Stimulated activated CD8-positive, alpha-beta memory T cell treated with anti-CD3 and anti-CD28 coated beads, Interleukin-12 subunit alpha, Interleukin-12 subunit beta, amount 100 ng/mL, for 4 hours (primary cell): Measurements from ENCODE around the gene MADD.
"Not testable (repeated sequence)": the region's sequence is repeated elsewhere in the genome, so short reads cannot be mapped to it uniquely, and the experiment has no call there.

Source experiments
- DNase-seq: peaks from one replicate; pipeline ENCODE4 v3.0.0-alpha.2; 2020; ENCODE audit warnings: low read depth

MADD gene

GRCh38 chr11:47274495-47275235 is 4.7 kb downstream of the MADD start:
- no peak for DNase-seq

DNA sequence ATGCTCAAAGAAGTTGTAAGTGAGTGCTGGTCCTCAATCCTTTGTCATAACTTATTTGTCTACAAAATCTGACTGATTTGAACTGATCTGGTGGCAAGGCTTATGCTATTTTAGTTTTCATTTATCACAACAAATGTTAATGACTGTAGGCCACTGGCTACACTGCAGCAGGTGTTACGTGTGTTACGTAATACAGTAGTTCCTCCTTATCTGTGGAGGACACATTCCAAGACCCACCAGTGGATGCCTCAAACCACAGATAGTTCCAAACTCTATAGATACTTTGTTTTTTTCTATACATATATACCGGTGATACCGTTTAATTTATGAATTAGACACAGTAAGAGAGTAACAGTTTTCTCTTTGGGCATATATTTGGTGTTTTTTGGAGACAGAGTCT is 7.0 kb downstream of the MADD start:
- DNase-seq: no peak

DNA sequence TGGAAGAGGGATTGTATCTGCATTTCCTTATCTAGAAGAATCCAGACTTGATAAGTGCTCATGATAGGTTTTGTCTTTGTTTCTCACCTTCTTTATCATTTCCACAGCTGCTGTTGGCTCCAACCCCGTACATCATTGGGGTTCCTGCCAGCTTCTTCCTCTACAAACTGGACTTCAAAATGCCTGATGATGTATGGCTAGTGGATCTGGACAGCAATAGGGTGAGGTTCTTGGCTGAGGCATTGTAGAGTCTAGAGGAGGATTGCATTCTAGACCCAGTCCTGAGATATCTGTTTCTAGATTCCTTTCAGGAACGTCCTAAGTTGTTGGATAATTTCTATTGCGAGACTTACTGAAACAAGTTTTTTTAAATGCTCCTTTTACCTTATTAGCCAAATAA is 8.1 kb downstream of the MADD start:
- DNase-seq: no peak

DNA sequence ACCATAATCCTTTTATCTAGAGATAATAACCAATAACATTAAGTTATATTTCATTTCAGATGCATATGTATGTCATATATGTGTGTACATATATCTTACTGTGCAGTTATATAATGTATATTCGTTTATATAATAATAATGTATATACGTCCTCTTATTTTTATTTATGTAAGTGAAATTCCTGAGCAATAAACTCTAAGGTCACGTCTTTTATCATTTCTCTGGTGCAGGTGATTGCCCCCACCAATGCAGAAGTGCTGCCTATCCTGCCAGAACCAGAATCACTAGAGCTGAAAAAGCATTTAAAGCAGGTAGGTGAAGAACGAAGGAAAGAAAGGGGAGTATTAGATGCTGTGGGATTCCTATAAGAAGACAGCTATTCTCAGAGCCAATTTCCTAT is 8.8 kb downstream of the MADD start:
- no peak for DNase-seq

GRCh38 chr11:47280099-47280498 is 10.2 kb downstream of the MADD start:
- DNase-seq: no peak

GRCh38 chr11:47280860-47281259 is 10.9 kb downstream of the MADD start:
- DNase-seq: no peak

- DNase-seq: no peak
These were observed 12.5 kb downstream of the MADD start for GRCh38 chr11:47282462-47282861.

GRCh38 chr11:47284151-47284550 is 14.2 kb downstream of the MADD start:
- no peak for DNase-seq

GRCh38 chr11:47285969-47286770 is 16.2 kb downstream of the MADD start:
- no peak for DNase-seq

DNA sequence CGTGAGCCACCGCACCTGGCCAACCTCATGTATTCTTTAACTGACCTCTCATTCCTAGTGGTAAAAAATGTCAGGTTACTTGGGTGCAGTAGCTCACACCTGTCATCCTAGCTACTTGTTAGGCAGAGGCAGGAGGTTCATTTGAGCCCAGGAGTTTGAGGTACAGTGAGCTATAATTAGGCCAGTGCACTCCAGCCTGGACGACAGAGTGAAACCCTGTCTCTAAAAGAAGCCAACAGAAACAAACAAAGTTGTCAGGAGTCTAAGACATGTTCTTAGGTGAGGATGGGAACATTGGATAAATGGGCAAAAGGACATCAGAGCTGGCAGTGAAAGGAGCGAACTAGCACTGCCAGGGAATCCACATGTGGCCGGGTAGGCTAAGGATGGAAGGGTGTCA is 18.1 kb downstream of the MADD start:
- no peak for DNase-seq

DNA sequence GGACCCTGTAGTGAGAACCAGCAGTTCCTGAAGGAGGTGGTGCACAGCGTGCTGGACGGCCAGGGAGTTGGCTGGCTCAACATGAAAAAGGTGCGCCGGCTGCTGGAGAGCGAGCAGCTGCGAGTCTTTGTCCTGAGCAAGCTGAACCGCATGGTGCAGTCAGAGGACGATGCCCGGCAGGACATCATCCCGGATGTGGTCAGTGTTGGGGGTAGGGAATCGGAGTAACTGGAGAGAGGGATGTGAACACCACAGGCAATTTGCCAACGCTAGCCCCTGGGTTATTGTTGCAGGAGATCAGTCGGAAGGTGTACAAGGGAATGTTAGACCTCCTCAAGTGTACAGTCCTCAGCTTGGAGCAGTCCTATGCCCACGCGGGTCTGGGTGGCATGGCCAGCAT is 19.9 kb downstream of the MADD start:
- no peak for DNase-seq

DNA sequence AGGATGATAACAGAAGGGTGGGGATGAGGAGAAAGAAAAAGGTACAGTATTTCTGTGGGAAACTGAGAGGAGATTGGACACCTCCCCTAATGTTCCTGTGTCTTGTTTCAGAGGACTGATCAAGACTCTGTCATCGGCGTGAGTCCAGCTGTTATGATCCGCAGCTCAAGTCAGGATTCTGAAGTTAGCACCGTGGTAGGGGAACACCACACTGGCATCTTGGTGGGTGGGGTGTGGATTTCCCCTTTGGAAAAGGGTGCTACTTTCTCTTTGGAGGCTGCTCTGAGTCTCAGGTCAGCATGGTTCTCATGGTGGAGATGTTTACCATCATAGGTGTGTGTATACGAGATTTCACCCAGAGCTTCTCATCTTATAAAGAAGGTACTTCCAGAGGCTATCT is 25.5 kb downstream of the MADD start:
- DNase-seq: no peak

DNA sequence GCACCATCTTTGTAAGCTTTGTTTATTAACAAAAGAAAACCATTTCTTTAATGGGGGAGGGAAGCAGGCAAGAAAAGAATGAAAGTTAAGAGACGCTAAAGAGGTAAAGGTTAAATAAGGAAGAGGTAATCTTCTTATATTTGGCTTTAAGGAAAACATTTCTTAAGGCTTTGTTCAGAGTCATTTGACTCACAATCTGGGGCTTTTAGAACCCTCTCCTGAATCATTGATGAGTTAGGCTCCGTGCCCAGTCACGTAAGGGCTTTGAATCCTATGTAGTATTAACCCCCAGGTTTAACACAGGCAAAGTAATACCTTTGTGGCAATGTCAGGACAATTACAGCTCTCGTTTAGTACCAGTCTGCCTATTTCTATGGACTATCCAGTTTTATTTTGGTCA is 26.1 kb downstream of the MADD start:
- no peak for DNase-seq

- DNase-seq: no peak
These were observed 29.1 kb downstream of the MADD start for GRCh38 chr11:47299078-47299477.

GRCh38 chr11:47302853-47303252 is 32.9 kb downstream of the MADD start:
- no peak for DNase-seq

DNA sequence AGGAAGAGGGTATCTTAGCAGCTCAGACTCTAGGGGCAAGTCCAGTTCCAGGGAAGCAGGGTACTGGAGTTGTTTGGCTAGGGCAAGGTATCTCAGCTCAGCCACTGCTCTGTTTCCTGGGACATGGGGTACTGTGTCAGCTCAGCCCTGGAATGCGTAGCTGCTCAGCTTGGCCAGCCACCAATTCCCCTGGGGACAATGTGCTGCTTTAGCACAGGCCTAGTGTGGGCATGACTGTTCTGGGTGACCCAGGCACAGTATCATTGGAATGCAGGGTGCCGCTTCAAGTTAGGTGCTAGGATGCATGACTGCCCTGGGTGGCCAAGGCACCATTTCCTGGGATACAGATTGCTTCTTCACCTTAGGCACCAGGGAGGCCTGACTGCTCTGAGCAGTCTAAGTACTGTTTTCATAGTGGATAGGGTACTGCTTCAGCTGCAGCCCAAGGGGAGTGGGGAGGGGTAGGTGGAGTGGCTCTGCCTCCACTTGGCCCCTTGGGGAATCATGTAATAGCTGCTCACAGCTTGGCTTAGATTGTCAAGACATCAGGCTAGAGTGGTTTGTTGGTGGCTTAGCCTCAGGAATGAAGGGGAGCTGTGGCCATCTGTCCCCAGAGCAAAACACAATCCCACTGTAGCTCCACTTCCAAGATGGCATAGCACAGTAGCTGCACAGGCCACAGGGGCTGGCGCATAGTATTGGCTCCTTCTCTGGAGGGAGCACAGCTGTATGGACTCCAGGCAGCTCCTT is 36.0 kb downstream of the MADD start:
- DNase-seq: no peak

- DNase-seq: no peak
These were observed 36.5 kb downstream of the MADD start for GRCh38 chr11:47306484-47306844.

DNA sequence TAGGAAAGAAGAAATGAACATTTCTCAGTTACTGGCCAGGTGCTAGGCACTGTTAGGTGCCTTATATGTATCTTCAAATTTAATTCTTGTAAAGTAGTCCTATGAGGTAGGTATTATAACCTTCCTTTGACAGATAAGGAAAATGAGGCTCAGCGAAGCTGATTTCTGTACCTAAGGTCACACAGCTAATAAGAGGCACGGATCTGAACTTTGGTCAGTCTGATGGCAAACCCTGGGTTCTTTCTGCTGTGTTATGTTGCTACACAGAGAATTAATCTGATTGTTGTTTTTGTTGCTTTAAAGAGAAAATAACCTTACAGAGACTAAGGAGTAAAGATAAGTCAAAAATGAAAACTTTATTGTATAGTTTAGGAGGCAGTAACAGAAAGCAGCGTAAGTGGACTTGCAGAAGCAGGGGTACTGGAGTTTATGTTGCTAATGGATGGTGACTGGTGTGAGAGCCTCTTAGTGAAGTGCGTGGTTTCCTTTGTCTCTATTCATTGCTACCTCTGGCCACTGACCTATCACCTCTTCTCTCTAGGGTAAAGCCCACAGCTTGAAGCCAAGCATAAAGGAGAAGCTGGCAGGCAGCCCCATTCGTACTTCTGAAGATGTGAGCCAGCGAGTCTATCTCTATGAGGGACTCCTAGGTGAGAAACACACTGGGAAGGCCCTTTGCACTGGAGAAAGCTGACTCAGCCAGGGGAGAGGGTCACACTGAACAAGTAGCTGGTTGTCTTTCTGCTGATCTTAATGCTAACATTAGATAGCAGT is 38.3 kb downstream of the MADD start:
- DNase-seq: no peak

DNA sequence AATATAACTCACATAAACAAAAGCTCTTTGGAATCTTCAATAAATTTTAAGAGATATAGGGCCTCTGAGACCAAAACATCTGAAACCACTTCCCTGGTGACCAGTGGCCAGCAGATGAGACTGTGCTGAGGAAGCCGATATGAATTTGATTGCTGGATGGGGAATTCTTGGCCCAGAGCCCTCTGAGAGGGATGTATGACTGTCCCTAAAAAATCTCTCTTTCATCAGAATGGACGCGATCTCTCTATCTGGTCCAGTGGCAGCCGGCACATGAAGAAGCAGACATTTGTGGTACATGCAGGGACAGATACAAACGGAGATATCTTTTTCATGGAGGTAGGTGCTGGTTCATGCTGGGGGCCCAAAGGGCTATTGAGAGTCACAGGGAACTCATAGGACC is 45.1 kb downstream of the MADD start:
- no peak for DNase-seq

DNA sequence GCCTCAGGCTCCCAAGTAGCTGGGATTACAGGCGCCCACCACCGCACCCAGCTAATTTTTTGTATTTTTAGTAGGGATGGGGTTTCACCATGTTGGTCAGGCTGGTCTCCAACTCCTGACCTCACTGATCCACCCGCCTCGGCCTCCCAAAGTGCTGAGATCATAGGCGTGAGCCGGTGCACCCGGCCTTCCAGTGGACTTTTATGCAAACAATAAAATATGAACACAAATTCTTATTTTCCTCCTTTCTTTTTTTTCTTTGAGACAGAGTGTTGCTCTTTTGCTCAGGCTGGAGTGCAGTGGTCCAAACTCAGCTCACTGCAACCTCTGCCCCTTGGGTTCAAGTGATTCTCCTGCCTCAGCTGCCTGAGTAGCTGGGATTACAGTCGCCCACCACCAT is 46.6 kb downstream of the MADD start:
- not testable (repeated sequence) for DNase-seq

GRCh38 chr11:47317064-47317828 is 47.3 kb downstream of the MADD start:
- no peak for DNase-seq
